NCI-H2196 treated with DMSO at 0.1 percent for 48 hours (cell line): ENCODE results near the gene NSUN2.

Experiments used
- DNase-seq: peaks from one replicate; lab custom pipeline; 2025; ENCODE audit not compliant: unreplicated experiment; lab: John Stamatoyannopoulos, UW

The NSUN2 gene

GRCh38 chr5:6567068-6567467 is 65.8 kb downstream of the NSUN2 start:
- DNase-seq: no peak

DNA sequence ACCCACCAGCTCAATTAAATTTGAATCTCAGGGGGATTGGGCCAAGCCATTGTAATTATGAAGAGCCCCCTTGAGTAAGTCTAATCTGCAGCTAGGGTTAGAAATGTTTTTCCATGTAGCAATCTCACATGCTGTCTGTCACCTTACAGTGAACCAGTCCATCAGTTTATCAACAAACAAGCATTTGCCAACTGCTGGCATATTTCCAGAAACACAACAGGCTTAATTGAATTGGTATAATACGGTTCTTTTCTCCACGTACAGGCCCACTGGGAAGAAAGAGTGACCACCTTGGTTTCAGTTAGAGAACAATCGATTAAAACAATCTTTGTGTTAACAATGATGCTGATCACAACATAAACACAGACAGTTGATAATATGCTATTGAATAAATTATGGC is 67.4 kb downstream of the NSUN2 start:
- DNase-seq: no peak

- DNase-seq: no peak
Observed at GRCh38 chr5:6557807-6558575, 74.9 kb downstream of the NSUN2 start.

DNA sequence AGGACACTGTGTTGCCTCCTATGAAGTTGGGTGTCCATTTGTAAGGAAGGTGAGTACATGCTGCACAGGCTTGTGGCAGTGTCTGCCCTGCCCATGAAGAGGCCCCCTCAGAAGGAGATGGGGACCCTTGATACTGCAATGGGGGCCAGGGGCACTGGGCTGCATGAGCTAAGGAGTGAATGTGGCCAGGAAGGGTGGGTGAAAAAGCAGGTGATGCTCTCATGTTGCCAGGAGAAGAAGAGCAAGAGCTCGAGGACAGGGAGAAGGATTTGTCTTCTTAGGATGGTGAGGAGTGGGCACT is 76.1 kb downstream of the NSUN2 start:
- no peak for DNase-seq

DNA sequence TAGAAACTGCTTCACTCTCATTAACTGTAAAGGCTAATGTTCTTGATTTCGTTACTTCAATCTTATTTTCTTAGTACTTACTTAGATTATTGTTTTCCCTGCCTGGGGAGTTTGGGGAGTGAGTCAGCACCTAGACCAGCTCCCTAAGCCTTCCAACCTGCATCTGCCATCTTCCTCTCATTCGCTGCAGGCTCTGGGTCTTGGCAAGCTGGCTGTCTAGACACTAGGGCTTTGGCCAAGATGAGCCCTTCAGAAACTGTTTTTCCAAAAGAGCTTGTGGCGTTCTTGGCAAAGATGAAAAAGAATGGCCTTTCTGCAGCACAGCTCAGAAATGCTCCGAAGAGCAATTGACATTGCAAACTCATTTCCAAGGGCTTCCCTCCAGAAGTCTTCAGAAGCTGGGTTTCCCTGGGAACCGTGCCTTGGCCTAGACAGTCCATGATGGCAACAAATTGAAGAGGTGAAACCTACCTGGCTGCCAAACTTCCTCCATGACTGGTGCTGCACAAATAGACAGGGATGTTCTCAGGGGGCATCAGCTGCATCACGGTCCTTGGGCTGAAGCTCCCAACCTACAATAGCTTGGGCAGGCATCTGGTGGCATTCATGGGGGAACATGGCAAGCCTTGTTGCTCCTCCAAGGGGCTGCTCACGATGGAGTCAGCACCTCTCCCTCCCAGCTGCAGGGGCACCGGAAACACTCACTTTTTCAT is 76.6 kb downstream of the NSUN2 start:
- no peak for DNase-seq

DNA sequence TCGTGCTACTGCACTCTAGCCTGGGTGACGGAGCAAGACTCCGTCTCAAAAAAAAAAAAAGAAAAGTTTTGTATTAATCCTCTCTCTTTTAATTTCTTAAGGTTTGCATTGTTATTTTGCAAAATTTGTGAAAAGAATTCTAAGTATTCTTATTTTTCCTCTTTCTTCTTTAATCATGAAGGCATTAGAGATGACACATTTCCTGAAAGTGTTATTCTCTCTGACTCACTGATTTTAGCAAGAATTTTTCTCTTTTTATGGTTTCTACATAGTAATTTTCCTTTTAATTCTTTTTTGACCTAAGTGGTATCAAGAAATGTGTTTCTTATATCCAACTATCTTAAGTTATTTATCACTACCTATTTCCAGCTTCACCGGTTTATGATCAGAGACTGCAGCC is 78.0 kb downstream of the NSUN2 start:
- DNase-seq: no peak

DNA sequence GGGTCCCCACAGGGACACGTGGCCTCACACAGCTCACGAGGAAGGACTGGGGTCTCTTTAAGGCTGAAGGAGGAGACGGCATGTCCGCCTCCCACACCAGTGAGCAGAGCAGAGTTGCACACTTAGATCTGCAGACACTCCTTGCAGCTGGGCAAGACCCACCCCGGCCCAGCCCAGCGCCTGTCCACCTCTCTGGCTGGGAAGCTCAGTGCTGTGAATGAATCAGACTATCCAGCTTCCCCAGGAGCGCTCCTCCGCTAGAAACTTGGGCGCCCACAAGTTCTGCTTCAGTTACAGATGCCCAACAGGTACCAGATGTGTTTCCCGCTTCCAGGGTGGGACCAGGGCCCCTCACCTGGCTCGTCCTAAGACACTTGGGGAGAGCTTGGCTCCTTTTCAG is 78.9 kb downstream of the NSUN2 start:
- DNase-seq: no peak

DNA sequence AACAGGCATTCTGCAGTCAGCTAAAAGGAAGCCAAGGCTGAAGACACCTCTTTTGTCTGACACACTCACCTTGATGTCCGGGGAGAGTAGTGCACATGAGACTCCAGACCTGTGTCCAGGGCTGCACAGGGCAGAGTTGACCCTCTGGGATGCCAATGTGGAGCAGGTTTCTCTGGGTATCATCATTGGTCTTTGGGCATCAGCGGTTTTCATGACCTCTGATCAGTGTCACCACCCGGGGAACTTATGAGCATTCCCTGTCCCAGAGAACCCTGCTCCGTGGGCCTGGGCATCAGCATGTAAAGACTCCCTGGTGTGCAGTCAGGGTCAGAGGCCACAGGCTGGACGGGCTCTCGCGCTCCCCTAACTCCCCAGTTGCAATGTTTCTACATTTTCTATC is 80.2 kb downstream of the NSUN2 start:
- DNase-seq: no peak

DNA sequence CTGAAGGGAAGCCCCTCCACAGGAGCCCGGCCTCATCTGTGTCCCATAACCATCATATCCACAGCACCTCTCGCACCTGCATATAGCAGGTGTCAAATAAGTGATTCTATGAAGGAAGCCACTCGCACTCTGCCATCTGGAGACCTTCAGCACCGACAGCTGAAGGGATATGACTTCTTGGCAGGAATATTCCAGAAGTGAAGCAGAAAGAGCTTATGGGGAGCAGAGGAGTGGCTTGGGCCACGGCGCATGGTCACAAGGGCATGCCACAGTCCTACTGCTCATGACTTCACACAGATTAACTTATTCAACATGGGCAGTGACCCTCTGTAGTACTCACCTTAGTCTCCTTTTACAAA is 80.9 kb downstream of the NSUN2 start:
- DNase-seq: no peak

DNA sequence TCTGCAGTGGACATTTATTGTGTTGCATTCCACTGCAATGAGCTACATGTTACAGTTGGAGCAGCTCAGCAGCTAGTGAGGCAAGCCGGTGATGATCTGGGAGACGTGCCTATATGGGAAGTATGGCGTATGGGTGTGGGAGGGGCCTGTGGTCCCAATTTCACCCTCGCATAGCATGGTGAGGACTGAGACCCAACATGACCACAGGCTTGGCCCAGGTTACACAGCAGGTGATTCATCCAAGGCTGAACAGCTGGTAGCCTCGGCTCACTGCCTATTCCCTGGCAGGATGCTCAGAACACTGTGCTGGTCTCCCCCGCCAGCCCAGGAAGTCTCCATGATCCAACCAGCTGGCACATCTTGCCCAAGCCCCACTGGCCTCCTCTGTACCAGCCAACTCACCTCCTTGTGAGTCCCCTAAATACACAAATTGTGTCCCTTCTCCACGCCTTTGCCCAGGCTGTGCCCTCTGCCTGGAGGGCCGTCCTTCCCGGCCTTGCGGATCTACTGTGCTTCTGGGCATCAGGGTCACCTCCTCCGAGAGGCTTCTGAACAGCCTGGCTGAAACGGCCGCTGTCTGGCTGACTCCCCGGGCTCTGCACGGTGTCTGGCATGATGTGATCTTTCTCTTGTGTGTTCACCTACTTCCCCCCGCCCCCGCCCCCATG is 81.4 kb downstream of the NSUN2 start:
- DNase-seq: no peak

GRCh38 chr5:6550628-6551027 is 82.2 kb downstream of the NSUN2 start:
- DNase-seq: no peak
